IgD-negative memory B cell (primary cell): ENCODE data around the gene TANC1. TPM values are rescaled to one million over a fixed set of nuclear protein-coding genes. Genes with fewer than 3 reads are reported as not detected.

ENCODE experiments used
- H3K27ac Mint-ChIP-seq, 3 donors: one replicate each; pipeline ENCODE4 v1.8.0; 2020 to 2022; ENCODE audit warnings: mild to moderate bottlenecking in 3 of 3, mixed read lengths in 3 of 3, moderate library complexity in 1 of 3
- H3K27me3 Mint-ChIP-seq: one replicate; pipeline ENCODE4 v1.8.0; 2021; ENCODE audit warnings: mixed read lengths
- H3K36me3 Mint-ChIP-seq: one replicate; pipeline ENCODE4 v1.8.0; 2020; ENCODE audit warnings: mild to moderate bottlenecking, mixed read lengths
- H3K4me1 Mint-ChIP-seq, 3 donors: one replicate each; pipeline ENCODE4 v1.8.0; 2020 to 2022; ENCODE audit warnings: mixed read lengths in 3 of 3, mild to moderate bottlenecking in 1 of 3
- H3K4me3 Mint-ChIP-seq, 4 donors: one replicate each; pipeline ENCODE4 v1.8.0; 2020 to 2022; ENCODE audit warnings: mild to moderate bottlenecking in 4 of 4, mixed read lengths in 4 of 4, moderate library complexity in 3 of 4
- H3K9me3 Mint-ChIP-seq, 3 donors: one replicate each; pipeline ENCODE4 v1.8.0; 2020 to 2021; ENCODE audit warnings: mixed read lengths in 3 of 3, mild to moderate bottlenecking in 1 of 3
- polyA plus RNA-seq: library from polyadenylated mRNA; unstranded; fragments of 300-500 nt; fragmentation: Illumina TruSeq; gene quantifications from one replicate; pipeline ENCODE4 v1.2.3, GENCODE V29; 2021

The TANC1 gene
- polyA plus RNA-seq, 1 donor from 2014 or later: 0.15 TPM

GRCh38 chr2:159230145-159230877 lies 261.9 kb downstream of the TANC1 start:
- Mint-ChIP-seq H3K27me3 (no peaks in the 10 kb centered on the region), H3K4me1 (peaks cover 0 to 2% (median 0%) of the 10 kb centered on the region in 3 donors), H3K27ac (peak overlapping the region in 1 of 3 donors; percentile 86), H3K9me3 (no peaks in the 10 kb centered on the region), H3K4me3 (no peak overlapping the region), H3K36me3 (peaks cover 8% of the 10 kb centered on the region)

- H3K4me1 Mint-ChIP-seq: no peaks in the 10 kb centered on the region
- no peaks in the 10 kb centered on the region for H3K9me3 Mint-ChIP-seq
- peak overlapping the region in 1 of 3 donors; percentile 53 for H3K27ac Mint-ChIP-seq
Observed at GRCh38 chr2:159232456-159233170, 264.2 kb downstream of the TANC1 start.

GRCh38 chr2:159234868-159235267 lies 266.4 kb downstream of the TANC1 start:
- no peaks in the 10 kb centered on the region for H3K4me1 Mint-ChIP-seq
- H3K4me3 Mint-ChIP-seq: no peak overlapping the region
- H3K36me3 Mint-ChIP-seq: peaks cover 7% of the 10 kb centered on the region
- H3K27me3 Mint-ChIP-seq: no peaks in the 10 kb centered on the region
- no peak overlapping the region for H3K27ac Mint-ChIP-seq
- no peaks in the 10 kb centered on the region for H3K9me3 Mint-ChIP-seq

More at GRCh38 chr2:159232456-159233170, 264.2 kb downstream of the TANC1 start:
- Mint-ChIP-seq H3K4me3 (no peak overlapping the region), H3K27me3 (no peaks in the 10 kb centered on the region), H3K36me3 (peaks cover 8% of the 10 kb centered on the region)

GRCh38 chr2:159243529-159243928 lies 275.1 kb downstream of the TANC1 start:
- Mint-ChIP-seq H3K4me3 (no peak overlapping the region), H3K36me3 (peaks cover 28% of the 10 kb centered on the region), H3K4me1 (peaks cover 0 to 4% (median 1%) of the 10 kb centered on the region in 3 donors), H3K27ac (no peak overlapping the region), H3K27me3 (no peaks in the 10 kb centered on the region), H3K9me3 (peaks cover 0 to 6% (median 0%) of the 10 kb centered on the region in 3 donors)

- H3K4me3 Mint-ChIP-seq: no peak overlapping the region
- H3K9me3 Mint-ChIP-seq: peaks cover 0 to 6% (median 0%) of the 10 kb centered on the region in 3 donors
- no peaks in the 10 kb centered on the region for H3K27me3 Mint-ChIP-seq
- H3K27ac Mint-ChIP-seq: no peak overlapping the region
- peaks cover 22% of the 10 kb centered on the region for H3K36me3 Mint-ChIP-seq
- H3K4me1 Mint-ChIP-seq: peaks cover 3 to 10% (median 4%) of the 10 kb centered on the region in 3 donors
Observed at GRCh38 chr2:159246325-159246988, 278.0 kb downstream of the TANC1 start.

- Mint-ChIP-seq H3K4me1 (peaks cover 3 to 10% (median 4%) of the 10 kb centered on the region in 3 donors), H3K9me3 (peaks cover 0 to 6% (median 0%) of the 10 kb centered on the region in 3 donors), H3K36me3 (peaks cover 28% of the 10 kb centered on the region), H3K27me3 (no peaks in the 10 kb centered on the region), H3K27ac (peak overlapping the region in 1 of 3 donors; percentile 19), H3K4me3 (peak overlapping the region in 1 of 4 donors; percentile 27)
Observed at GRCh38 chr2:159249990-159250715, 281.7 kb downstream of the TANC1 start.

GRCh38 chr2:159251296-159252173 lies 283.1 kb downstream of the TANC1 start:
- H3K27me3 Mint-ChIP-seq: no peaks in the 10 kb centered on the region
- H3K27ac Mint-ChIP-seq: no peak overlapping the region
- no peak overlapping the region for H3K4me3 Mint-ChIP-seq
- H3K4me1 Mint-ChIP-seq: peaks cover 0 to 9% (median 3%) of the 10 kb centered on the region in 3 donors
- peaks cover 22% of the 10 kb centered on the region for H3K36me3 Mint-ChIP-seq
- peaks cover 0 to 4% (median 0%) of the 10 kb centered on the region in 3 donors for H3K9me3 Mint-ChIP-seq

- H3K9me3 Mint-ChIP-seq: no peaks in the 10 kb centered on the region
- peaks cover 0 to 9% (median 3%) of the 10 kb centered on the region in 3 donors for H3K4me1 Mint-ChIP-seq
- no peak overlapping the region for H3K4me3 Mint-ChIP-seq
Observed at GRCh38 chr2:159252905-159253304, 284.5 kb downstream of the TANC1 start.

GRCh38 chr2:159256159-159256558 lies 287.7 kb downstream of the TANC1 start:
- H3K4me3 Mint-ChIP-seq: no peak overlapping the region
- H3K4me1 Mint-ChIP-seq: no peaks in the 10 kb centered on the region
- H3K27ac Mint-ChIP-seq: no peak overlapping the region
- no peaks in the 10 kb centered on the region for H3K9me3 Mint-ChIP-seq
- H3K36me3 Mint-ChIP-seq: peaks cover 9% of the 10 kb centered on the region
- H3K27me3 Mint-ChIP-seq: no peaks in the 10 kb centered on the region

More at GRCh38 chr2:159252905-159253304, 284.5 kb downstream of the TANC1 start:
- no peak overlapping the region for H3K27ac Mint-ChIP-seq
- peaks cover 14% of the 10 kb centered on the region for H3K36me3 Mint-ChIP-seq
- H3K27me3 Mint-ChIP-seq: no peaks in the 10 kb centered on the region

GRCh38 chr2:159262226-159262625 lies 293.8 kb downstream of the TANC1 start:
- H3K4me3 Mint-ChIP-seq: no peak overlapping the region
- no peak overlapping the region for H3K27ac Mint-ChIP-seq

GRCh38 chr2:159262904-159263303 lies 294.5 kb downstream of the TANC1 start:
- peaks cover 15% of the 10 kb centered on the region for H3K36me3 Mint-ChIP-seq
- no peak overlapping the region for H3K4me3 Mint-ChIP-seq
- no peaks in the 10 kb centered on the region for H3K27me3 Mint-ChIP-seq
- H3K27ac Mint-ChIP-seq: no peak overlapping the region
- no peaks in the 10 kb centered on the region for H3K9me3 Mint-ChIP-seq
- H3K4me1 Mint-ChIP-seq: peaks cover 0 to 2% (median 0%) of the 10 kb centered on the region in 3 donors

More at GRCh38 chr2:159262226-159262625, 293.8 kb downstream of the TANC1 start:
- H3K27me3 Mint-ChIP-seq: no peaks in the 10 kb centered on the region
- peaks cover 0 to 2% (median 0%) of the 10 kb centered on the region in 3 donors for H3K4me1 Mint-ChIP-seq
- peaks cover 12% of the 10 kb centered on the region for H3K36me3 Mint-ChIP-seq
- H3K9me3 Mint-ChIP-seq: no peaks in the 10 kb centered on the region

GRCh38 chr2:159265171-159265576 lies 296.7 kb downstream of the TANC1 start:
- Mint-ChIP-seq H3K36me3 (peaks cover 19% of the 10 kb centered on the region), H3K27ac (no peak overlapping the region), H3K4me1 (peaks cover 0 to 4% (median 0%) of the 10 kb centered on the region in 3 donors), H3K27me3 (no peaks in the 10 kb centered on the region), H3K4me3 (no peak overlapping the region), H3K9me3 (no peaks in the 10 kb centered on the region)

- H3K27ac Mint-ChIP-seq: no peak overlapping the region
Observed at GRCh38 chr2:159266554-159266953, 298.1 kb downstream of the TANC1 start.

More at GRCh38 chr2:159266554-159266953, 298.1 kb downstream of the TANC1 start:
- Mint-ChIP-seq H3K4me1 (peaks cover 0 to 4% (median 0%) of the 10 kb centered on the region in 3 donors), H3K4me3 (no peak overlapping the region), H3K9me3 (no peaks in the 10 kb centered on the region), H3K27me3 (no peaks in the 10 kb centered on the region), H3K36me3 (peaks cover 22% of the 10 kb centered on the region)
